Right atrium auricular region (tissue), 2 donors: ENCODE data around the gene TTC28. TPM values are rescaled to one million over a fixed set of nuclear protein-coding genes. Genes with fewer than 3 reads are reported as not detected.
A peak's percentile ranks its signal among the peaks of the same experiment; 100 is the strongest.

Experiments
- DNase-seq: peaks from one replicate; pipeline ENCODE4 v3.0.0-alpha.2; 2019; ENCODE audit warnings: low spot score
- H3K27ac ChIP-seq, 2 donors: fragments of 200-600 bp; sonication (generic); 1 replicate in 1 of 2; 2 replicates in 1 of 2; pipeline ENCODE4 v1.5.1; 2016 to 2019
- H3K27me3 ChIP-seq, 2 donors: fragments of 200-600 bp; sonication (generic); one replicate each; pipeline versions ENCODE4 v1.5.1 to v1.6.0; 2017 to 2019
- H3K36me3 ChIP-seq: fragments of 200-600 bp; sonication (generic); one replicate; pipeline ENCODE4 v1.5.1; 2016
- H3K4me1 ChIP-seq, 2 donors: fragments of 200-600 bp; sonication (generic); one replicate each; pipeline versions ENCODE4 v1.5.1 to v1.6.0; 2017 to 2019
- H3K4me3 ChIP-seq, 2 donors: fragments of 200-600 bp; sonication (generic); 1 replicate in 1 of 2; 2 replicates in 1 of 2; pipeline ENCODE4 v1.5.1; 2017 to 2019; ENCODE audit warnings: mild to moderate bottlenecking in 1 of 2, moderate library complexity in 1 of 2
- H3K9me3 ChIP-seq, 2 donors: fragments of 200-600 bp; sonication (generic); one replicate each; pipeline ENCODE4 v1.5.1; 2019
- total RNA-seq, 2 donors: library from RNA; depleted of rRNA; stranded (reverse); fragments of >200 nt; gene quantifications; one replicate each; pipeline ENCODE4 v1.1.0, GENCODE V29; 2016
- TF ChIP-seq, protein P1 (sequence below), 2 donors: fragments of 200-600 bp; sonication (generic); IDR thresholded peaks; one replicate each; pipeline ENCODE4 v1.5.1; 2019; ENCODE audit warnings: antibody characterized with exemption in 2 of 2

Gene TTC28
- total RNA-seq, 2 donors from 2014 or later = 22.1 to 22.3 TPM

DNA sequence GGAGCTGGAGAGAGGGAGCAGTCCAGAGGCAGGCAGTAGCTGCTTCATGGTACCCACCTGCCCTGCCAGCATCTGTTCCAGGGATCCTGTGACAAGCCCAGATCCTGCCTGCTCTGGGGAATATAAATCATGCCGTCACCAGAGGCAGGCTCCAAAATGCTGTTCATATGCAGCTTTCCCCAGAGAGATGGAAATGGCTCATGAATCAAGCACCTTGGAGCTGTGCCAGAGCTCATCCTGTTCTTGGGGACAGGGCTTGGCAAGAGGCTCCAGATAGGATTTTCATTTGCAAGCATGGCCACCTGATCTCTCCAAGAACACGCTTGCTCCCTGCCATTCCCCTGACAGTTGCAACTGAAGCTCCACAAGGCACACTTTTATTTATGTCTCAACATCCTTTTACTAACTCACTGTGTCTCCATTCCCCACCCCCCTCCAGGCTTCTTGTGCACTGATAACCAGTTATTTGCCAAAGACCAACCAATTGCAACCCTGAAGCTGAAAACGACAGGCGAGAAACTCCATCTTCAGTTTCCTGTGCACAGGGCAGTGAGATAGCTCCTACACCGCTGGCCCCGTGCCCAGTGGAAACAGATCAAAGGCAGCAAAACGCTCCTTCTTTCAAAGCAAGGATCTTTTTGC is 644.8 kb downstream of the TTC28 start:
- H3K27ac ChIP-seq = peak overlapping the region; percentile 74 to 84

GRCh38 chr22:28034145-28034759 is 645.4 kb downstream of the TTC28 start:
- no peak for DNase-seq
- no peaks in the 10 kb centered on the region for H3K36me3 ChIP-seq
- H3K4me3 ChIP-seq = no peak overlapping the region
- no peaks in the 10 kb centered on the region for H3K9me3 ChIP-seq
- TF ChIP-seq, protein P1, sequence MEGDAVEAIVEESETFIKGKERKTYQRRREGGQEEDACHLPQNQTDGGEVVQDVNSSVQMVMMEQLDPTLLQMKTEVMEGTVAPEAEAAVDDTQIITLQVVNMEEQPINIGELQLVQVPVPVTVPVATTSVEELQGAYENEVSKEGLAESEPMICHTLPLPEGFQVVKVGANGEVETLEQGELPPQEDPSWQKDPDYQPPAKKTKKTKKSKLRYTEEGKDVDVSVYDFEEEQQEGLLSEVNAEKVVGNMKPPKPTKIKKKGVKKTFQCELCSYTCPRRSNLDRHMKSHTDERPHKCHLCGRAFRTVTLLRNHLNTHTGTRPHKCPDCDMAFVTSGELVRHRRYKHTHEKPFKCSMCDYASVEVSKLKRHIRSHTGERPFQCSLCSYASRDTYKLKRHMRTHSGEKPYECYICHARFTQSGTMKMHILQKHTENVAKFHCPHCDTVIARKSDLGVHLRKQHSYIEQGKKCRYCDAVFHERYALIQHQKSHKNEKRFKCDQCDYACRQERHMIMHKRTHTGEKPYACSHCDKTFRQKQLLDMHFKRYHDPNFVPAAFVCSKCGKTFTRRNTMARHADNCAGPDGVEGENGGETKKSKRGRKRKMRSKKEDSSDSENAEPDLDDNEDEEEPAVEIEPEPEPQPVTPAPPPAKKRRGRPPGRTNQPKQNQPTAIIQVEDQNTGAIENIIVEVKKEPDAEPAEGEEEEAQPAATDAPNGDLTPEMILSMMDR (IDR thresholded peaks at IDR 0.05) = no peak
- H3K4me1 ChIP-seq = peaks cover 0 to 49% of the 10 kb centered on the region in 2 donors
- H3K27me3 ChIP-seq = no peaks in the 10 kb centered on the region
- peak overlapping the region; percentile 74 to 84 for H3K27ac ChIP-seq

More for the DNA sequence above, 644.8 kb downstream of the TTC28 start:
- Histone ChIP-seq H3K4me1 (peaks cover 0 to 42% of the 10 kb centered on the region in 2 donors), H3K9me3 (no peaks in the 10 kb centered on the region), H3K4me3 (no peak overlapping the region), H3K27me3 (no peaks in the 10 kb centered on the region), H3K36me3 (no peaks in the 10 kb centered on the region)
- DNase-seq = peak; percentile 86
- TF ChIP-seq, protein P1 (IDR thresholded peaks at IDR 0.05) = no peak

- no peak for DNase-seq
- Histone ChIP-seq H3K4me3 (no peak overlapping the region), H3K9me3 (no peaks in the 10 kb centered on the region), H3K27me3 (no peaks in the 10 kb centered on the region), H3K4me1 (peaks cover 0 to 62% of the 10 kb centered on the region in 2 donors), H3K36me3 (no peaks in the 10 kb centered on the region), H3K27ac (no peak overlapping the region)
- TF ChIP-seq, protein P1 (IDR thresholded peaks at IDR 0.05) = no peak
These were observed 646.8 kb downstream of the TTC28 start for GRCh38 chr22:28032861-28033260.

DNA sequence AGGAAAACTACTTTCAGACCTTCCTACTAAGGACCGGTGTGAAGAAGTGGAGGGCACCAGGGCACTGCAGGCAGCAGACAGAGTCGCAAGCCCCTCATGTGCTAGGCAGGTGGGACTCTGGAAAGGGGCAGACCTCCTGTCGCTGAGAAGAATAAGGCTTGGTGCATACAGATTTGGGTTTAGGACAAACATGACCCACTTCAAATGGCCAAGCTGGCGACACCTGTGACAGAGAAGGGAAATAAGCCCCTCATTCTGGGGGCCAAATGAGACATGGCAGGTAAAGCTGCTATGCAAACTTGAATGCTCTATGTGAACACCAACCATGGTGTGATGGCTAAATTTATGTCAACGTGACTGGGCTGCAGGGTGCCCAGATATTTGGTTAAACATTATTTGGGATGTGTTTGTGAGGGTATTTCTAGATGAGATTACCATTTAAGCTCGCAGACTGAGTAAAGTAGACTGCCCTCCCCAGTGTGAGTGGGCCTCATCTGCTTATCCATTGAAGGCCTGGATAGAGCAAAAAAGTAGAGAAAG is 648.2 kb downstream of the TTC28 start:
- DNase-seq = no peak
- TF ChIP-seq, protein P1 (IDR thresholded peaks at IDR 0.05) = no peak
- no peaks in the 10 kb centered on the region for H3K36me3 ChIP-seq
- no peak overlapping the region for H3K27ac ChIP-seq
- no peak overlapping the region for H3K4me3 ChIP-seq
- no peaks in the 10 kb centered on the region for H3K9me3 ChIP-seq
- H3K4me1 ChIP-seq = peaks cover 3 to 75% of the 10 kb centered on the region in 2 donors
- no peaks in the 10 kb centered on the region for H3K27me3 ChIP-seq

GRCh38 chr22:28030473-28030872 is 649.2 kb downstream of the TTC28 start:
- TF ChIP-seq, protein P1 (IDR thresholded peaks at IDR 0.05) = no peak
- no peak for DNase-seq
- Histone ChIP-seq H3K4me3 (no peak overlapping the region), H3K27ac (peak overlapping the region in 1 of 2 donors; percentile 65), H3K36me3 (no peaks in the 10 kb centered on the region), H3K4me1 (peaks cover 3 to 69% of the 10 kb centered on the region in 2 donors), H3K9me3 (no peaks in the 10 kb centered on the region), H3K27me3 (no peaks in the 10 kb centered on the region)
